Panc1 (cell line): ENCODE results near the gene SLCO4C1.

ENCODE experiments used
- POLR2AphosphoS5 ChIP-seq: IDR thresholded peaks from 2 replicates; pipeline ENCODE4 v1.6.1; 2012; ENCODE audit warnings: mild to moderate bottlenecking, low read depth, low read length, moderate library complexity
- TF ChIP-seq, protein P1 (sequence below): fragments of 450-650 bp; IDR thresholded peaks from 2 replicates; pipeline ENCODE4 v1.5.1; 2017; ENCODE audit warnings: mild to moderate bottlenecking

DNA sequence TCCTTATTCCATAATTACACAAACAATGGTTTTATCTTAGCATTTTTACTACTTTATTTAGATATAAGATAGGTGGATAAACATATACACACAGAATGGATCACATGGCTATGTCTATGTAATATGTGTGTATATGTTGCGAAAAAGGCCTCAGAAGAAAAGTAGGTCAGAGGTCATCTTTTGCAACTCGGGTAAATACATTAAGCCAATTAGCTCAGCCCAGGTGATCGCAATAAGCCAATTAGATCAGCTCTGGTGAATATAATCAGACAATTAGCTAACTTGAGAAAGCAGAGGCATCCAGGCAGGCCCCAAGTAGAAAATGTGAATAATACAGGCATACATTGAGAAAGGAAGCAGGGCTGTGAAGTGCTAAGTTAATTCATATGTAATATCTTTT, 24.3 kb downstream of the SLCO4C1 start:
- no peak for TF ChIP-seq POLR2AphosphoS5
- TF ChIP-seq, protein P1, sequence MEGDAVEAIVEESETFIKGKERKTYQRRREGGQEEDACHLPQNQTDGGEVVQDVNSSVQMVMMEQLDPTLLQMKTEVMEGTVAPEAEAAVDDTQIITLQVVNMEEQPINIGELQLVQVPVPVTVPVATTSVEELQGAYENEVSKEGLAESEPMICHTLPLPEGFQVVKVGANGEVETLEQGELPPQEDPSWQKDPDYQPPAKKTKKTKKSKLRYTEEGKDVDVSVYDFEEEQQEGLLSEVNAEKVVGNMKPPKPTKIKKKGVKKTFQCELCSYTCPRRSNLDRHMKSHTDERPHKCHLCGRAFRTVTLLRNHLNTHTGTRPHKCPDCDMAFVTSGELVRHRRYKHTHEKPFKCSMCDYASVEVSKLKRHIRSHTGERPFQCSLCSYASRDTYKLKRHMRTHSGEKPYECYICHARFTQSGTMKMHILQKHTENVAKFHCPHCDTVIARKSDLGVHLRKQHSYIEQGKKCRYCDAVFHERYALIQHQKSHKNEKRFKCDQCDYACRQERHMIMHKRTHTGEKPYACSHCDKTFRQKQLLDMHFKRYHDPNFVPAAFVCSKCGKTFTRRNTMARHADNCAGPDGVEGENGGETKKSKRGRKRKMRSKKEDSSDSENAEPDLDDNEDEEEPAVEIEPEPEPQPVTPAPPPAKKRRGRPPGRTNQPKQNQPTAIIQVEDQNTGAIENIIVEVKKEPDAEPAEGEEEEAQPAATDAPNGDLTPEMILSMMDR = no peak
